Fibroblast of skin of right biceps (primary cell): ENCODE measurements around the gene SIMC1.
"Not testable (repeated sequence)": the region's sequence is repeated elsewhere in the genome, so short reads cannot be mapped to it uniquely, and the experiment has no call there.

Source experiments
- DNase-seq: peaks from one replicate; pipeline ENCODE4 v3.0.0-alpha.2; 2013

SIMC1 gene

GRCh38 chr5:176216393-176216916 lies 21.8 kb upstream of the SIMC1 start:
- DNase-seq, result not testable (repeated sequence)

- not testable (repeated sequence) for DNase-seq
These were observed 21.0 kb upstream of the SIMC1 start for GRCh38 chr5:176217188-176217729.

GRCh38 chr5:176217764-176218163 lies 20.5 kb upstream of the SIMC1 start:
- not testable (repeated sequence) for DNase-seq

GRCh38 chr5:176222006-176222405 lies 16.2 kb upstream of the SIMC1 start:
- DNase-seq, result not testable (repeated sequence)

GRCh38 chr5:176228358-176228757 lies 9.9 kb upstream of the SIMC1 start:
- not testable (repeated sequence) for DNase-seq

GRCh38 chr5:176233253-176233652 lies 5.0 kb upstream of the SIMC1 start:
- DNase-seq, result not testable (repeated sequence)

GRCh38 chr5:176235155-176235554 lies 3.1 kb upstream of the SIMC1 start:
- DNase-seq, result peak; percentile 41

- DNase-seq, result not testable (repeated sequence)
These were observed 540 bp downstream of the SIMC1 start for GRCh38 chr5:176238645-176239283.

- not testable (repeated sequence) for DNase-seq
These were observed 1.1 kb downstream of the SIMC1 start for GRCh38 chr5:176239304-176239703.

- DNase-seq, result not testable (repeated sequence)
These were observed 6.1 kb downstream of the SIMC1 start for GRCh38 chr5:176244318-176244717.

- not testable (repeated sequence) for DNase-seq
These were observed 6.8 kb downstream of the SIMC1 start for GRCh38 chr5:176245074-176245473.

- not testable (repeated sequence) for DNase-seq
These were observed 7.3 kb downstream of the SIMC1 start for GRCh38 chr5:176245489-176245888.

- not testable (repeated sequence) for DNase-seq
These were observed 12.5 kb downstream of the SIMC1 start for GRCh38 chr5:176250691-176251090.

- not testable (repeated sequence) for DNase-seq
These were observed 13.9 kb downstream of the SIMC1 start for GRCh38 chr5:176252171-176252570.

GRCh38 chr5:176253370-176254065 lies 15.3 kb downstream of the SIMC1 start:
- DNase-seq, result not testable (repeated sequence)

GRCh38 chr5:176254066-176254393 lies 15.8 kb downstream of the SIMC1 start:
- DNase-seq, result not testable (repeated sequence)

- not testable (repeated sequence) for DNase-seq
These were observed 19.8 kb downstream of the SIMC1 start for GRCh38 chr5:176257871-176258505.

GRCh38 chr5:176260682-176261081 lies 22.5 kb downstream of the SIMC1 start:
- not testable (repeated sequence) for DNase-seq

GRCh38 chr5:176266448-176266847 lies 28.2 kb downstream of the SIMC1 start:
- DNase-seq, result not testable (repeated sequence)

- DNase-seq, result not testable (repeated sequence)
These were observed 50.8 kb downstream of the SIMC1 start for GRCh38 chr5:176289018-176289417.

- not testable (repeated sequence) for DNase-seq
These were observed 52.0 kb downstream of the SIMC1 start for GRCh38 chr5:176290057-176290840.

- DNase-seq, result not testable (repeated sequence)
These were observed 67.1 kb downstream of the SIMC1 start for GRCh38 chr5:176305356-176305755.
